ENCODE measurements around the gene C2orf76.

- TF ChIP-seq, protein P1, sequence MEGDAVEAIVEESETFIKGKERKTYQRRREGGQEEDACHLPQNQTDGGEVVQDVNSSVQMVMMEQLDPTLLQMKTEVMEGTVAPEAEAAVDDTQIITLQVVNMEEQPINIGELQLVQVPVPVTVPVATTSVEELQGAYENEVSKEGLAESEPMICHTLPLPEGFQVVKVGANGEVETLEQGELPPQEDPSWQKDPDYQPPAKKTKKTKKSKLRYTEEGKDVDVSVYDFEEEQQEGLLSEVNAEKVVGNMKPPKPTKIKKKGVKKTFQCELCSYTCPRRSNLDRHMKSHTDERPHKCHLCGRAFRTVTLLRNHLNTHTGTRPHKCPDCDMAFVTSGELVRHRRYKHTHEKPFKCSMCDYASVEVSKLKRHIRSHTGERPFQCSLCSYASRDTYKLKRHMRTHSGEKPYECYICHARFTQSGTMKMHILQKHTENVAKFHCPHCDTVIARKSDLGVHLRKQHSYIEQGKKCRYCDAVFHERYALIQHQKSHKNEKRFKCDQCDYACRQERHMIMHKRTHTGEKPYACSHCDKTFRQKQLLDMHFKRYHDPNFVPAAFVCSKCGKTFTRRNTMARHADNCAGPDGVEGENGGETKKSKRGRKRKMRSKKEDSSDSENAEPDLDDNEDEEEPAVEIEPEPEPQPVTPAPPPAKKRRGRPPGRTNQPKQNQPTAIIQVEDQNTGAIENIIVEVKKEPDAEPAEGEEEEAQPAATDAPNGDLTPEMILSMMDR (IDR thresholded peaks at IDR 0.05), result no peak
- no peak for TF ChIP-seq POLR2AphosphoS5 (IDR thresholded peaks at IDR 0.05)
- TF ChIP-seq POLR2A (IDR thresholded peaks at IDR 0.05), result no peak
- no peak for TF ChIP-seq EP300 (IDR thresholded peaks at IDR 0.05)
These were observed 11.9 kb upstream of the C2orf76 start for GRCh38 chr2:119378566-119378965.
